Activated T-cell treated with anti-CD3 and anti-CD28 coated beads, Interleukin-2, amount 50 U/mL, for 4 hours (primary cell): ENCODE measurements around the gene PTPRE. TPM values are rescaled to one million over a fixed set of nuclear protein-coding genes. Genes with fewer than 3 reads are reported as not detected.

Experiments
- ATAC-seq, 2 donors: fragments of 200-7000 bp; cut with Tn5 transposase; one replicate each; pipeline ENCODE4 v1.10.0; 2021
- DNase-seq: peaks from one replicate; pipeline ENCODE4 v3.0.0-alpha.2; 2020
- H3K27me3 Mint-ChIP-seq: one replicate; pipeline ENCODE4 v1.8.0; 2021; ENCODE audit warnings: low read depth, mixed read lengths
- H3K36me3 Mint-ChIP-seq: one replicate; pipeline ENCODE4 v1.8.0; 2022; ENCODE audit warnings: mixed read lengths; ENCODE audit not compliant: insufficient read depth
- H3K4me1 Mint-ChIP-seq: one replicate; pipeline ENCODE4 v1.8.0; 2021; ENCODE audit warnings: low read depth, mixed read lengths
- H3K4me3 Mint-ChIP-seq: one replicate; pipeline ENCODE4 v1.8.0; 2021; ENCODE audit warnings: mild to moderate bottlenecking, moderate library complexity, mixed read lengths
- H3K9me3 Mint-ChIP-seq: one replicate; pipeline ENCODE4 v1.8.0; 2021; ENCODE audit warnings: mixed read lengths
- total RNA-seq, 3 donors: library from RNA; stranded (reverse); gene quantifications; one replicate each; pipeline ENCODE4 v1.2.1, GENCODE V29; 2021

Gene PTPRE
- total RNA-seq, 3 donors from 2014 or later = 35.8 to 49.1 (median 46.1) TPM

- H3K36me3 Mint-ChIP-seq = no peaks in the 10 kb centered on the region
- H3K4me1 Mint-ChIP-seq = no peaks in the 10 kb centered on the region
- ATAC-seq (no peak), DNase-seq (no peak)
- H3K9me3 Mint-ChIP-seq = no peaks in the 10 kb centered on the region
- no peak overlapping the region for H3K4me3 Mint-ChIP-seq
- peaks cover 11% of the 10 kb centered on the region for H3K27me3 Mint-ChIP-seq
These were observed 16.7 kb upstream of the PTPRE start for GRCh38 chr10:127890216-127890615.

GRCh38 chr10:127890832-127891334, 16.0 kb upstream of the PTPRE start:
- H3K4me3 Mint-ChIP-seq = no peak overlapping the region
- ATAC-seq (no peak), DNase-seq (no peak)
- H3K36me3 Mint-ChIP-seq = no peaks in the 10 kb centered on the region
- H3K27me3 Mint-ChIP-seq = peaks cover 11% of the 10 kb centered on the region
- H3K9me3 Mint-ChIP-seq = no peaks in the 10 kb centered on the region
- H3K4me1 Mint-ChIP-seq = no peaks in the 10 kb centered on the region

GRCh38 chr10:127892743-127893142, 14.2 kb upstream of the PTPRE start, which contains the start of gene CLRN3:
Gene CLRN3 (minus strand): TSS chr10:127892941. CDS start chr10:127892784, 157 bp downstream.
- peaks cover 4% of the 10 kb centered on the region for H3K27me3 Mint-ChIP-seq
- no peaks in the 10 kb centered on the region for H3K36me3 Mint-ChIP-seq
- H3K4me3 Mint-ChIP-seq = no peak within 1 kb of the TSS
- no peak for DNase-seq
- no peaks in the 10 kb centered on the region for H3K4me1 Mint-ChIP-seq
- ATAC-seq = no peak
- H3K9me3 Mint-ChIP-seq = peaks cover 3% of the 10 kb centered on the region

GRCh38 chr10:127894146-127894545, 12.8 kb upstream of the PTPRE start:
- ATAC-seq = no peak
- DNase-seq = no peak
- H3K36me3 Mint-ChIP-seq = no peaks in the 10 kb centered on the region
- no peak overlapping the region for H3K4me3 Mint-ChIP-seq
- H3K27me3 Mint-ChIP-seq = peaks cover 6% of the 10 kb centered on the region
- no peaks in the 10 kb centered on the region for H3K4me1 Mint-ChIP-seq
- peaks cover 3% of the 10 kb centered on the region for H3K9me3 Mint-ChIP-seq

GRCh38 chr10:127896590-127896989, 10.3 kb upstream of the PTPRE start:
- DNase-seq = no peak
- ATAC-seq = no peak
- Mint-ChIP-seq H3K27me3 (peaks cover 9% of the 10 kb centered on the region), H3K9me3 (peaks cover 3% of the 10 kb centered on the region), H3K4me3 (no peak overlapping the region), H3K36me3 (no peaks in the 10 kb centered on the region), H3K4me1 (no peaks in the 10 kb centered on the region)

GRCh38 chr10:127897177-127897576, 9.7 kb upstream of the PTPRE start:
- Mint-ChIP-seq H3K9me3 (peaks cover 3% of the 10 kb centered on the region), H3K36me3 (no peaks in the 10 kb centered on the region), H3K4me3 (no peak overlapping the region), H3K4me1 (no peaks in the 10 kb centered on the region), H3K27me3 (peaks cover 12% of the 10 kb centered on the region)
- DNase-seq (no peak), ATAC-seq (no peak)

GRCh38 chr10:127899766-127900387, 7.0 kb upstream of the PTPRE start:
- Mint-ChIP-seq H3K9me3 (peaks cover 3% of the 10 kb centered on the region), H3K4me3 (no peak overlapping the region), H3K4me1 (no peaks in the 10 kb centered on the region), H3K36me3 (no peaks in the 10 kb centered on the region), H3K27me3 (peaks cover 15% of the 10 kb centered on the region)
- ATAC-seq (no peak), DNase-seq (no peak)

GRCh38 chr10:127903789-127904188, 3.1 kb upstream of the PTPRE start:
- no peaks in the 10 kb centered on the region for H3K36me3 Mint-ChIP-seq
- no peak for ATAC-seq
- H3K4me3 Mint-ChIP-seq = no peak overlapping the region
- H3K27me3 Mint-ChIP-seq = peaks cover 33% of the 10 kb centered on the region
- no peaks in the 10 kb centered on the region for H3K4me1 Mint-ChIP-seq
- no peak for DNase-seq
- H3K9me3 Mint-ChIP-seq = no peaks in the 10 kb centered on the region

GRCh38 chr10:127904311-127905000, 2.4 kb upstream of the PTPRE start:
- DNase-seq = no peak
- Mint-ChIP-seq H3K4me1 (no peaks in the 10 kb centered on the region), H3K4me3 (no peak overlapping the region), H3K9me3 (no peaks in the 10 kb centered on the region), H3K36me3 (no peaks in the 10 kb centered on the region), H3K27me3 (peaks cover 40% of the 10 kb centered on the region)
- ATAC-seq = no peak

- DNase-seq (no peak), ATAC-seq (no peak)
- H3K36me3 Mint-ChIP-seq = no peaks in the 10 kb centered on the region
- H3K9me3 Mint-ChIP-seq = no peaks in the 10 kb centered on the region
- H3K4me3 Mint-ChIP-seq = no peak overlapping the region
- H3K4me1 Mint-ChIP-seq = no peaks in the 10 kb centered on the region
- peaks cover 40% of the 10 kb centered on the region for H3K27me3 Mint-ChIP-seq
These were observed 1.7 kb upstream of the PTPRE start for GRCh38 chr10:127905001-127905847.

- H3K4me3 Mint-ChIP-seq = no peak overlapping the region
These were observed 1.0 kb upstream of the PTPRE start for GRCh38 chr10:127905848-127906261.

GRCh38 chr10:127907411-127908105, 655 bp downstream of the PTPRE start:
- DNase-seq (peak; percentile 24), ATAC-seq (peak; percentile 47 to 56)
- H3K4me1 Mint-ChIP-seq = no peaks in the 10 kb centered on the region
- no peaks in the 10 kb centered on the region for H3K36me3 Mint-ChIP-seq
- H3K4me3 Mint-ChIP-seq = peak overlapping the region; percentile 37
- H3K27me3 Mint-ChIP-seq = peaks cover 37% of the 10 kb centered on the region
- no peaks in the 10 kb centered on the region for H3K9me3 Mint-ChIP-seq

More at GRCh38 chr10:127905848-127906261, 1.0 kb upstream of the PTPRE start:
- Mint-ChIP-seq H3K9me3 (no peaks in the 10 kb centered on the region), H3K27me3 (peaks cover 40% of the 10 kb centered on the region), H3K4me1 (no peaks in the 10 kb centered on the region), H3K36me3 (no peaks in the 10 kb centered on the region)
- no peak for DNase-seq
- ATAC-seq = no peak

- Mint-ChIP-seq H3K4me1 (no peaks in the 10 kb centered on the region), H3K4me3 (peak overlapping the region; percentile 37), H3K27me3 (peaks cover 37% of the 10 kb centered on the region), H3K36me3 (no peaks in the 10 kb centered on the region), H3K9me3 (no peaks in the 10 kb centered on the region)
- ATAC-seq (no peak), DNase-seq (no peak)
These were observed 1.4 kb downstream of the PTPRE start for GRCh38 chr10:127908106-127908958.
